GM18861 (cell line): ENCODE measurements around the gene CHST11.

Source experiments
- ATAC-seq: cut with Tn5 transposase; IDR thresholded peaks from one replicate; pipeline ENCODE4 v1.9.1; 2021; ENCODE audit not compliant: unreplicated experiment

The CHST11 gene

GRCh38 chr12:104459368-104459909, 2.7 kb downstream of the CHST11 start:
- no peak for ATAC-seq

GRCh38 chr12:104460041-104460719, 3.4 kb downstream of the CHST11 start:
- no peak for ATAC-seq

GRCh38 chr12:104460973-104461698, 4.4 kb downstream of the CHST11 start:
- no peak for ATAC-seq

GRCh38 chr12:104462325-104462724, 5.6 kb downstream of the CHST11 start:
- no peak for ATAC-seq

- peak; percentile 52 for ATAC-seq
Measured at GRCh38 chr12:104462931-104463339, 6.2 kb downstream of the CHST11 start.

- no peak for ATAC-seq
Measured at GRCh38 chr12:104463368-104463767, 6.6 kb downstream of the CHST11 start.

- ATAC-seq, result no peak
Measured at GRCh38 chr12:104464899-104465298, 8.2 kb downstream of the CHST11 start.

- ATAC-seq, result no peak
Measured at GRCh38 chr12:104466709-104467345, 10.1 kb downstream of the CHST11 start.

- no peak for ATAC-seq
Measured at GRCh38 chr12:104467346-104467837, 10.6 kb downstream of the CHST11 start.

- ATAC-seq, result no peak
Measured at GRCh38 chr12:104468371-104468770, 11.6 kb downstream of the CHST11 start.

- ATAC-seq, result no peak
Measured at GRCh38 chr12:104469066-104469465, 12.3 kb downstream of the CHST11 start.

- no peak for ATAC-seq
Measured at GRCh38 chr12:104469523-104469922, 12.8 kb downstream of the CHST11 start.

GRCh38 chr12:104470521-104470920, 13.8 kb downstream of the CHST11 start:
- ATAC-seq, result no peak

- ATAC-seq, result no peak
Measured at GRCh38 chr12:104471336-104471735, 14.6 kb downstream of the CHST11 start.

- no peak for ATAC-seq
Measured at GRCh38 chr12:104472748-104473147, 16.0 kb downstream of the CHST11 start.

GRCh38 chr12:104473374-104473983, 16.7 kb downstream of the CHST11 start:
- peak; percentile 51 for ATAC-seq

GRCh38 chr12:104475271-104475670, 18.5 kb downstream of the CHST11 start:
- ATAC-seq, result no peak

- ATAC-seq, result no peak
Measured at GRCh38 chr12:104477510-104478390, 21.0 kb downstream of the CHST11 start.

- peak; percentile 85 for ATAC-seq
Measured at GRCh38 chr12:104478396-104479122, 21.8 kb downstream of the CHST11 start.
